Stimulated activated CD8-positive, alpha-beta memory T cell treated with anti-CD3 and anti-CD28 coated beads, Interleukin-12 subunit alpha, Interleukin-12 subunit beta, amount 100 ng/mL, for 24 hours (primary cell): ENCODE data around the gene HYAL4.
"Not testable (repeated sequence)": the region's sequence is repeated elsewhere in the genome, so short reads cannot be mapped to it uniquely, and the experiment has no call there.

Experiments used
- DNase-seq: peaks from one replicate; pipeline ENCODE4 v3.0.0-alpha.2; 2020; ENCODE audit errors: extremely low read depth

HYAL4 gene

DNA sequence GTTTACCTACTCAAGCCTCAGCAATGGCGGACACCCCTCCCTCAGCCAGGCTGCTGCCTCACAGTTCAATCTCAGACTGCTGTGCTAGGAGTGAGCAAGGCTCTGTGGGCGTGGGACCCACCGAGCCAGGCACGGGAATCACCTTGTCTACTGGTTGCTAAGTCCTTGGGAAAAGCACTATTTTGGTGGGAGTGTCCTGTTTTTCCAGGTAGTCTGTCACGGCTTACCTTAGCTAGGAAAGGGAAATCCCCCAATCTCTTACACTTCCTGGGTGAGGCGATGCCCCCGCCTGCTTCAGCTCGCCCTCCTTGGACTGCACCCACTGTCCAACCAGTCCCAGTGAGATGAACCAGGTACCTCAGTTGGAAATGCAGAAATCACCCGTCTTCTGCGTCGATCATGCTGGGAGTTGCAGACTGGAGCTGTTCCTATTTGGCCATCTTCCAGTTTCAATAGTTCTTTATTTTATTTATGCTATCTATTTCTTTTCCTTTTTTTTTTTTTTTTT, at the start of gene HYAL4:
Gene HYAL4 (plus strand): TSS at position 458 of the 508 bp plus-strand sequence. CDS start 23,105 bp downstream, outside the sequence.
- no peak for DNase-seq

GRCh38 chr7:123795917-123796316, 49.1 kb upstream of the HYAL4 start:
- no peak for DNase-seq

DNA sequence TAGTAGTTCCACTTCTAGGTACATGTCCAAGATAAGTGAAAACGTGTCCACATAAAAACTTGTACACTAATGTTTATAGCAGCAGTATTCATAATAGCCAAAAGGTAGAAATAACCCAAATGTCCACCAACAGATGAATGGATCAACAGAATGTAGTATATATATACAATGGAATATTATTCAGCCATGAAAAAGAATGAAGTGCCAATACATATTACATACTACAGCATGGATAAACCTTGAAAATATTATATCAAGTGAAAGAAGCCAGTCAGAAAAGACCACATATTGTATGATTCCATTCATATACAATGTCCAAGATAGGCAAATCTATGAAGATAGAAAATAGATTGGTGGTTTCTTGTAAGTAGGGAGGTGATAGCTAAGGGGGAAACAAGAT, 48.4 kb upstream of the HYAL4 start:
- DNase-seq, result no peak

GRCh38 chr7:123797673-123798531, 47.1 kb upstream of the HYAL4 start:
- no peak for DNase-seq

- no peak for DNase-seq
Observed at GRCh38 chr7:123798532-123799188, 46.3 kb upstream of the HYAL4 start.

- DNase-seq, result no peak
Observed at GRCh38 chr7:123802249-123802648, 42.7 kb upstream of the HYAL4 start.

- DNase-seq, result no peak
Observed at GRCh38 chr7:123805287-123805686, 39.7 kb upstream of the HYAL4 start.

DNA sequence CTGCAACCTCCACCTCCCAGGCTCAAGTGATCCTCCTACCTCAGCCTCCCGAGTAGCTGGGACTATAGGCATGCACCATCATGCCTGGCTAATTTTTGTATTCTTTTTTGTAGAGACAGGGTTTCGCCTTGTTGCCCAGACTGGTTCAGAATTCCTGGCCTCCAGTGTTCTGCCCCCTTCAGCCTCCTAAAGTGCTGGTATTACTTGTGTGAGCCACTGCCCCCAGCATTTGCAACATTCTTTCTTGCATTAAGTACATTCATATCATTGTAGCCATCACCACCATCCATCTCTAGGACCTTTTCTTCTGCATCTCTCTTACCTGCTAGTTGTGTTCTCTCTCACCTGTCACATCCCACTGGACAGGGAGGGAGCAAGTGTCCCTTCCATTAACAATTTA, 35.5 kb upstream of the HYAL4 start:
- no peak for DNase-seq

GRCh38 chr7:123811056-123811455, 33.9 kb upstream of the HYAL4 start:
- no peak for DNase-seq

DNA sequence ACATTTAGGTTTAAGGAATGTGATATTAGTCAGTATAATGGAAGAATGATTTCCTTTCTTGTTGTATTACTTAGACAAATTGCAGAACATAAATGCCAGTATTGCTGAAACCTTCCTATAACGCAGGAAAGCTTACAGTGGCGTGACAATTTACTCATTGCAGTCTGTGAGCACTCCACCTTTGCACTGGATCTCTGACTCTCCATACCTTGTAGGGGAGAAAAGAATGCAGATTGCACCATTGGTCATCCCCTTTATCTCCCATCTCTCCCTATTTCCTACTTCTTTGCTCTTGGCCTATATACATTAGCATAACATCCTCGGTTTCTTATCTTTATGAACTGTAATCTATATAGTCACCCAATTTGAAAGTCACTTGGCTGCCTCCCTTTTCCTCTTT, 28.1 kb upstream of the HYAL4 start:
- DNase-seq, result no peak

DNA sequence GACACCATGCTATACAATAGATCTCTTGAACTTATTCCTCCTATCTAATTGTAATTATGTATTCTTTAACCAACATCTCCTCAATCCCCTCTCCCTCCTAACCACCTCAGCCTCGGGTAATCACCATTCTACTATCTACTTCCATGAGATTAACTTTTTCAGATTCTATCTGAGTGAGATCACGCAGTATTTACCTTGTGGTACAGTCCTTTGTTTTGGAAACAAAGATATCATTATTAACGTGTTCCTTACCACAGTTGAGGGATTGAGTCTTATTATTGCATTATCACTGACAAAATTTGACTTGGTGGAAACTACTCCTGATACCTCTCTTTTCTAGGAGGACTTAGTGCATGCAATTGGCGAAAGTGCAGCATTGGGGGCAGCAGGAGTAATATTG, 26.0 kb upstream of the HYAL4 start:
- DNase-seq, result no peak

DNA sequence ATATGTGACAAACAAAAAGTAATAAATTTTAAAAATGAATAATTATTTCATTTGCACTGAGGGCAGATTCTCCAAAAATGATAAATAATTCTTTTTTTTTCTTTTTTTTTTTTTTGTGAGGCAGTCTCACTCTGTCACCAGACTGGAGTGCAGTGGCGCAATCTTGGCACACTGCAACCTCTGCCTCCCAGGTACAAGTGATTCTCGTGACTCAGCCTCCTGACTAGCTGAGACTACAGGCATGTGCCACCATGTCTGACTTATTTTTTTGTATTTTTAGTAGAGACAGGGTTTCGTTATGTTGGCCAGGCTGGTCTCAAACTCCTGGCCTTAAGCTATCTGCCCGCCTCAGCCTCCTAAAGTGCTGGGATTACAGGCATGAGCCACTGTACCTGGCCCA, 25.2 kb upstream of the HYAL4 start:
- DNase-seq, result not testable (repeated sequence)

GRCh38 chr7:123820864-123821263, 24.1 kb upstream of the HYAL4 start:
- DNase-seq, result no peak

DNA sequence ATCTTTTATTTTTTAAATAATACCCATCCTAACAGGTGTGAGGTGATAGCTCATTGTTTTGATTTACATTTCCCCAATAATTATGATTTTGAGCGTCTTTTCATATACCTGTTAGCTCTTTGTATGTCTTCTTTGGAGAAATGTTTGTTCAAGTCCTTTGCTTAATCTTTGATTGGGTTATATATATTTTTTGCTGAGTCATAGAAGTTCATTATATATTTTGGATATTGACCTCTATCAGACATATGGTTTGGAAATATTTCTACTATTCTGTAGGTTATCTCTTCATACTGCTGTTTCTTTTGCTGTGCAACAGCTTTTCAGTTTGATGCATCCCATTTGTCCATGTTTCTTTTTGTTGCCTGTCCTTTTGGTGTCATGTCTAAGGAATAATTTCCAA, 23.6 kb upstream of the HYAL4 start:
- no peak for DNase-seq

GRCh38 chr7:123823898-123824753, 20.8 kb upstream of the HYAL4 start:
- DNase-seq, result peak; percentile 8

DNA sequence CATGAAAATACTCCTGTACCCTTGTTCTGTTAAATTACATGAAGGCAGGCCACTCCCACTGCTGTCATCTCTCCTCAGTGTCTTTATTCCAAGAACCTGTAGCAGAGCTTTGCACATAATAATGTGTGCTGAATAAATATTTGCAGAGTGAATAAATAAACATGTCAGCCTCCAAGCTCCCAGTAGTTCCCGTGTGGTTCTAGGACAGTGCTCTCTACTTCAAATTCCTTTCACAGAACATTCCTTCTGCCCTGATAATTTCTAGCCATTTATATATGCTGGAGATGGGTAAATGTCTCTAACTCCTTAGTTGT, 20.3 kb upstream of the HYAL4 start:
- DNase-seq, result no peak

GRCh38 chr7:123828805-123829204, 16.2 kb upstream of the HYAL4 start:
- no peak for DNase-seq

DNA sequence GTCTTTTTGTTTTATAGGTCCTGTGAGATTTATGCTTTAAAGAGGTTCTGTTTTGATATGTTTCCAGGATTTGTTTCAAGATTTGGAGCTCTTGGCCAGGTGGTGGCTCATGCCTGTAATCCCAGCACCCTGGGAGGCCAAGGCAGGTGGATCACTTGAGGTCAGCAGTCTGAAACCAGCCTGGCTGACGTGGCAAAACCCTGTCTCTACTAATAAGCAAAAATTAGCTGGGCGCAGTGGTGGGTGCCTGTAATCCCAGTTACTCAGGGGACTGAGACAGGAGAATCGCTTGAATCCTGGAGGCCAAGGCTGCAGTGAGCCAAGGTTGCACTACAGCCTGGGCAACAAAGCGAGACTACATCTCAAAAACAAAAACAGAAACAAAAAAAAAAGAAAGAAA, 8.3 kb upstream of the HYAL4 start:
- DNase-seq, result no peak

DNA sequence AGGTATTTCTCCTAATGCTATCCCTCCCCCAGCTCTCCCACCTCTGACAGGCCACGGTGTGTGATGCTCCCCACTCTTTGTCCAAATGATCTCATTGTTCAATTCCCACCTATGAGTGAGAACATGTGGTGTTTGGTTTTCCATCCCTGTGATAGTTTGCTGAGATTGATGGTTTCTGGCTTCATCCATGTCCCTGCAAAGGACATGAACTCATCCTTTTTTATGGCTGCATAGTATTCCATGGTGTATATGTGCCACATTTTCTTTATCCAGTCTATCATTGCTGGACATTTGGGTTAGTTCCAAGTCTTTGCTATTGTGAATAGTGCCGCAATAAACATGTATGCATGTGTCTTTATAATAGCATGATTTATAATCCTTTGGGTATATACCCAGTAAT, 5.9 kb upstream of the HYAL4 start:
- DNase-seq, result not testable (repeated sequence)

GRCh38 chr7:123844142-123844541, 827 bp upstream of the HYAL4 start:
- DNase-seq, result not testable (repeated sequence)

- no peak for DNase-seq
Observed at GRCh38 chr7:123845823-123846216, 851 bp downstream of the HYAL4 start.

DNA sequence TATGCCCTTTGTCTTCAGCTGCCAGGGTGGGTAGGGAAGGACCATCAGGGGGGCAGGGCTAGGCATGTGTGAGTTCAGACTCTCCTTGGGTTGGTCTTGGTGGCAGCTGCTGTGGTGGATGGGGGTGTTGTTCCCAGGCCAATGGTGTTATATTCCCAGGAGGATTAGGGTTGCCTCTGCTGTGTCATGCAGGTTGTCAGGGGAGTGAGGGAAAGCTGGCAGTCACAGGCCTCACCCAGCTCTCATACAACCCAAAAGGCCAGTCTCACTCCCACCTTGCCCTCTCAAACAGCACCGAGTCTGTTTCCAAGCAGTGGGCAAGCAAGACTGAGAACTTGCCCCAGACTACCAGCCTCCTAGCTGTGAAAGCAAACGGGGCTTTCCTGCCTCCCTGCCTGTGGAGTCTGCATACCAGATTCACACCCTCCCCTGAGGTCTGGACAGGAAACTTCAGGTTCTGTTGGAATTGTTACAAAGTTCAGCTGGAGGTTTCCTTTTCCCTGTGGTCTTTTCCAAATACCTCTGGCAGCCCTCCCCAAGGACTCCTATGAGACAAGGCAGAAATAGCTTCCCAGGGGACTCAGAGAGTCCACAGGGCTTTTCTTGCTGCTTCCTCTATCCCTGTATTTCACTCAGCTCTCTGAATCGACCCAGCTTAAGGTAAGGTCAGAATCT, 1.4 kb downstream of the HYAL4 start:
- DNase-seq, result no peak
